MG63 (cell line): ENCODE data around the gene SSRP1. TPM values are rescaled to one million over a fixed set of nuclear protein-coding genes. Genes with fewer than 3 reads are reported as not detected.
A peak's percentile ranks its signal among the peaks of the same experiment; 100 is the strongest.

Source experiments
- DNase-seq: peaks from one replicate; pipeline ENCODE4 v3.0.0-alpha.2; 2020
- H3K27me3 ChIP-seq: fragments of 250-450 bp; sonication (Bioruptor Pico); 2 replicates; pipeline ENCODE4 v1.5.1; 2020; ENCODE audit warnings: mild to moderate bottlenecking, moderate library complexity
- H3K36me3 ChIP-seq: fragments of 250-450 bp; sonication (Bioruptor Pico); 2 replicates; pipeline ENCODE4 v1.5.1; 2020; ENCODE audit warnings: mild to moderate bottlenecking, moderate library complexity
- H3K4me3 ChIP-seq: fragments of 250-450 bp; sonication (Bioruptor Pico); 2 replicates; pipeline ENCODE4 v1.5.1; 2020; ENCODE audit warnings: mild to moderate bottlenecking, moderate library complexity
- H3K9me3 ChIP-seq: fragments of 250-450 bp; sonication (Bioruptor Pico); 2 replicates; pipeline ENCODE4 v1.5.1; 2020; ENCODE audit warnings: mild to moderate bottlenecking, moderate library complexity
- total RNA-seq: library from RNA; depleted of rRNA; stranded (reverse); fragments of >200 nt; shearing (Covaris generic); gene quantifications from 2 replicates; pipeline ENCODE4 v1.2.3, GENCODE V29; 2014; ENCODE audit warnings: low replicate concordance; rRNA removed

Gene SSRP1
- total RNA-seq: 126 and 171 TPM in 2 replicates

- H3K27me3 ChIP-seq: no peaks in the 10 kb centered on the region
- peak; percentile 91 for DNase-seq
- H3K9me3 ChIP-seq: no peaks in the 10 kb centered on the region
- peak within 1 kb of the TSS; percentile 66 for H3K4me3 ChIP-seq
- H3K36me3 ChIP-seq: peaks cover 46% of the 10 kb centered on the region
These were observed at the start of gene SSRP1 for GRCh38 chr11:57335343-57336110. SSRP1 (minus strand) TSS chr11:57335892; CDS start chr11:57335121, 771 bp downstream.

- H3K9me3 ChIP-seq: no peaks in the 10 kb centered on the region
- no peak within 1 kb of the TSS for H3K4me3 ChIP-seq
- peaks cover 4% of the 10 kb centered on the region for H3K27me3 ChIP-seq
- DNase-seq: no peak
- H3K36me3 ChIP-seq: no peaks in the 10 kb centered on the region
These were observed 45.3 kb upstream of the SSRP1 start, which contains the start of gene PRG3 for GRCh38 chr11:57380975-57381374. PRG3 (minus strand) TSS chr11:57381150; CDS start chr11:57380708, 442 bp downstream.

GRCh38 chr11:57379732-57380131, 44.0 kb upstream of the SSRP1 start:
- no peak overlapping the region for H3K4me3 ChIP-seq
- no peak for DNase-seq

GRCh38 chr11:57378186-57378585, 42.5 kb upstream of the SSRP1 start:
- H3K4me3 ChIP-seq: no peak overlapping the region
- H3K27me3 ChIP-seq: peaks cover 4% of the 10 kb centered on the region
- DNase-seq: no peak
- no peaks in the 10 kb centered on the region for H3K36me3 ChIP-seq
- H3K9me3 ChIP-seq: no peaks in the 10 kb centered on the region

More at GRCh38 chr11:57379732-57380131, 44.0 kb upstream of the SSRP1 start:
- H3K27me3 ChIP-seq: peaks cover 4% of the 10 kb centered on the region
- H3K36me3 ChIP-seq: no peaks in the 10 kb centered on the region
- no peaks in the 10 kb centered on the region for H3K9me3 ChIP-seq

GRCh38 chr11:57377107-57377506, 41.4 kb upstream of the SSRP1 start:
- DNase-seq: no peak
- Histone ChIP-seq H3K27me3 (peaks cover 4% of the 10 kb centered on the region), H3K4me3 (no peak overlapping the region), H3K9me3 (no peaks in the 10 kb centered on the region), H3K36me3 (no peaks in the 10 kb centered on the region)

- Histone ChIP-seq H3K36me3 (no peaks in the 10 kb centered on the region), H3K27me3 (peaks cover 4% of the 10 kb centered on the region), H3K4me3 (no peak overlapping the region), H3K9me3 (no peaks in the 10 kb centered on the region)
- no peak for DNase-seq
These were observed 40.7 kb upstream of the SSRP1 start for GRCh38 chr11:57376095-57377090.

- H3K9me3 ChIP-seq: no peaks in the 10 kb centered on the region
- DNase-seq: no peak
- no peaks in the 10 kb centered on the region for H3K36me3 ChIP-seq
- H3K27me3 ChIP-seq: peaks cover 4% of the 10 kb centered on the region
- H3K4me3 ChIP-seq: no peak overlapping the region
These were observed 39.8 kb upstream of the SSRP1 start for GRCh38 chr11:57375490-57375889.

- Histone ChIP-seq H3K27me3 (peaks cover 4% of the 10 kb centered on the region), H3K4me3 (no peak overlapping the region), H3K9me3 (no peaks in the 10 kb centered on the region), H3K36me3 (no peaks in the 10 kb centered on the region)
- no peak for DNase-seq
These were observed 39.3 kb upstream of the SSRP1 start for GRCh38 chr11:57374966-57375365.

- Histone ChIP-seq H3K4me3 (no peak overlapping the region), H3K27me3 (no peaks in the 10 kb centered on the region), H3K36me3 (no peaks in the 10 kb centered on the region), H3K9me3 (no peaks in the 10 kb centered on the region)
- DNase-seq: no peak
These were observed 37.5 kb upstream of the SSRP1 start for GRCh38 chr11:57373146-57373545.

GRCh38 chr11:57370941-57371340, 35.2 kb upstream of the SSRP1 start:
- no peaks in the 10 kb centered on the region for H3K9me3 ChIP-seq
- no peaks in the 10 kb centered on the region for H3K36me3 ChIP-seq
- no peak overlapping the region for H3K4me3 ChIP-seq
- no peak for DNase-seq
- no peaks in the 10 kb centered on the region for H3K27me3 ChIP-seq

GRCh38 chr11:57370251-57370650, 34.6 kb upstream of the SSRP1 start:
- no peaks in the 10 kb centered on the region for H3K27me3 ChIP-seq
- no peaks in the 10 kb centered on the region for H3K36me3 ChIP-seq
- no peak overlapping the region for H3K4me3 ChIP-seq
- DNase-seq: peak; percentile 60
- H3K9me3 ChIP-seq: no peaks in the 10 kb centered on the region

GRCh38 chr11:57368845-57369232, 33.1 kb upstream of the SSRP1 start:
- Histone ChIP-seq H3K4me3 (no peak overlapping the region), H3K27me3 (no peaks in the 10 kb centered on the region), H3K9me3 (no peaks in the 10 kb centered on the region), H3K36me3 (no peaks in the 10 kb centered on the region)
- DNase-seq: no peak

GRCh38 chr11:57368106-57368844, 32.6 kb upstream of the SSRP1 start:
- H3K9me3 ChIP-seq: no peaks in the 10 kb centered on the region
- DNase-seq: peak; percentile 21

GRCh38 chr11:57364851-57365660, 29.4 kb upstream of the SSRP1 start:
- H3K36me3 ChIP-seq: no peaks in the 10 kb centered on the region
- DNase-seq: no peak
- H3K27me3 ChIP-seq: no peaks in the 10 kb centered on the region
- no peak overlapping the region for H3K4me3 ChIP-seq
- no peaks in the 10 kb centered on the region for H3K9me3 ChIP-seq

More at GRCh38 chr11:57368106-57368844, 32.6 kb upstream of the SSRP1 start:
- Histone ChIP-seq H3K27me3 (no peaks in the 10 kb centered on the region), H3K4me3 (no peak overlapping the region), H3K36me3 (no peaks in the 10 kb centered on the region)

- no peak overlapping the region for H3K4me3 ChIP-seq
- H3K36me3 ChIP-seq: no peaks in the 10 kb centered on the region
- no peaks in the 10 kb centered on the region for H3K27me3 ChIP-seq
- no peak for DNase-seq
- H3K9me3 ChIP-seq: no peaks in the 10 kb centered on the region
These were observed 27.7 kb upstream of the SSRP1 start for GRCh38 chr11:57363131-57364080.
